EL (cell line): ENCODE measurements around the gene TNNT1.
"Not testable (repeated sequence)": the region's sequence is repeated elsewhere in the genome, so short reads cannot be mapped to it uniquely, and the experiment has no call there.

Source experiments
- DNase-seq: peaks from one replicate; pipeline ENCODE4 v3.0.0-alpha.2; 2016

Gene TNNT1, protein sequence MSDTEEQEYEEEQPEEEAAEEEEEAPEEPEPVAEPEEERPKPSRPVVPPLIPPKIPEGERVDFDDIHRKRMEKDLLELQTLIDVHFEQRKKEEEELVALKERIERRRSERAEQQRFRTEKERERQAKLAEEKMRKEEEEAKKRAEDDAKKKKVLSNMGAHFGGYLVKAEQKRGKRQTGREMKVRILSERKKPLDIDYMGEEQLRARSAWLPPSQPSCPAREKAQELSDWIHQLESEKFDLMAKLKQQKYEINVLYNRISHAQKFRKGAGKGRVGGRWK

DNA sequence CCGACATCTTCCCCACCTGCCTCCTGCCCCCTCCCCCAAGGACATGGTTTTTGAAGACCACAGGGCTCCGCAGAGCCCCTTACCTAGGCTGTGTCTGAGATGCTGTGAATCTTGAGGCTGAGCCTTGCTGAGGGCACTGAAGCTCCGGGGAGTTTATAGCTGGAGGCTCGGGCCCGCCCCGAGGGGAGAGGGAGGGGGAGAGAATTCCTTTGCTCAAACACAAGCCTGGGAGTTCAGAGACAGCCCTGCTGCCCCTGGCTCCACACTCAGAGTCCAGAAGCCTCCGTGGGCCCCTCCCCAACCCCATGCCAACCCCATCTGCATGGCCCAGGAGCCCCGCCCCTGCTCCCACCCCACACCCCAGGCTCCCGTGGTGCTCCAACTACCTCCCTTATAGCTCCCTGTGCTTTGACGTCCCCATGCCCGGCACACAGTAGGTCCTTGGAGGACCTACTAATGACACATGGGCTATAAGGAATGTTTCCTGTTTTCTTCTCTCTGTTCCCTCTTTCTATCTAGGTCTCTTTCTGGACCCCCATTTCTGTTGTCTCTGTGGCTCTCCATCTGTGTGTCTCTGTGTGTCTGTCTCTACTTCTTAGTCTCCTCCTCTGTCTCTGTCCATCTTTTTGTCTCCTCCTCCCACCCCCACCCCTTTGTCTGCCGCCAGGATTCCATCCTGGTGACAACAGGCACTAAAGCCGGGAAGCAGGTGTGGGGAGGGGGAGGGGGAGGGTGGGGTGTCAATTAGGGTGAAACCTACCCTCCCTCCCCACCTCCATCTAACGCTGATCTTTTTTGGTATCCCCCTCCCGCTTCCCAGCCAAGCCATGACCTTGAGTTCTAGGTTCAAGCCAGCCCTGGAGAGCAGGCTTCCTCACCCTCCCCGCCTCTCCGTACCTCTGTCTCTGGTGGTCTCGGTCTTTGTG, at the start of gene TNNT1:
Gene TNNT1, minus strand, starts transcription at position 129 of the 926 bp plus-strand sequence. CDS start 2,049 bp downstream, outside the sequence.
- DNase-seq = peak; percentile 50

DNA sequence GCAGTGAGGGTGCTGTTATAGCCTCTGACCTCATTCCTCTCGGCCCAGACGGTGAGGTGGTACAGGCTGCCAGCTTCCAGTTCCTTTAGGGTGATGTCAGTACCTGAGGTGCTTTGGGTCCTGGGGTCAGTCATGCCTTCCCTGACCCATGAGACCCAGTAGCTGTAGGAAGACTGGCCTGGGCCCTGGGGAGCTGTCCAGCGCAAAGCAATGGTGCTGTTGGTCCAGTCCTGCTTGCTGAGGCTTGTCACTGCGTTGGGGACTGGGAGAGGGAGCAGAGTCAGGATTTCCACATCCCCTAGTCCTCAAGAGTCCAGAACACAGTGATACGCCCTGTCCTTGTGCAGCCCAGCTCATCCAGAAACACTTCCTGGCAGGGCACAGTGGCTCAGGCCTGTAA, 49.6 kb upstream of the TNNT1 start:
- no peak for DNase-seq

DNA sequence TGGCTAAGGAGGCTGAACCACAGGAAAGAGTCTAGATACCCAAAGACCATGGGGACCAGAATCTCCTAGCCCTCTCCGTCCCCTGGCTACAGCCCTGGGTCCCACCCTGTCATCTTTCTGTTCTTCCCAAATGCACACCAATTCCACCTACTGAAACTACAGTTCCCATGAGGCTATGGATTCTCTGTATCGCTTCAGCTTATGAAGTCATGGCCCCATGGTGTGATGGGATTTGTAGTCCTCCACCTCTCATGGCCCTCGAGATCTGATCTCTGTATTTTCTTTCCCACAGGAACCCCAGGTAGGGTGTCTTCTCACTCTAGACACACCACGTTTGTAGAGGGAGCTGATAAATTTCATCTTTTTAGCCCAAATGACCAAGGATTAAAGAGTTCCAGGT, 48.5 kb upstream of the TNNT1 start:
- DNase-seq = peak; percentile 23

GRCh38 chr19:55196803-55197202, 47.8 kb upstream of the TNNT1 start:
- DNase-seq = peak; percentile 12

GRCh38 chr19:55193481-55193880, 44.5 kb upstream of the TNNT1 start:
- no peak for DNase-seq

- DNase-seq = peak; percentile 97
Measured at GRCh38 chr19:55189403-55189835, 40.4 kb upstream of the TNNT1 start.

GRCh38 chr19:55188625-55189024, 39.6 kb upstream of the TNNT1 start:
- DNase-seq = no peak

DNA sequence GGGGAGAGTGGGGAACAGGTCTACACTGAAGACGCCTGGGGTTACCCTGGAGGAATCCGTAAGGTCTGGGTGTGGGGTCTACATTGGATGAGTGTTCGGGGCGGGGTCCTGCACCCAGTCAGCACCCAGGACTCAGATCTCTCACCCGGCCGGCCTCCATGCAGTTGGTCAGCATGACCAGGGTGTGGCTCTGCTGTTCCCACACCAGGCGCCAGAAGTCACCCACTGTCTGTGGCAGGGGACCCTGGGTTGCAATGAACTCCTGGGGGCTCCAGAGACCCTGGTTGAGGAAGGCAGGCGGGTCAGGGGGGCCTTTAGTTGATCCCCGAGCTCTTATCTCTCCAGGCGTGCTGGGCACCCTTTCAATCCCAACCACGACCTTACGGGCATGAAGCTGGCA, 37.1 kb upstream of the TNNT1 start:
- DNase-seq = no peak

DNA sequence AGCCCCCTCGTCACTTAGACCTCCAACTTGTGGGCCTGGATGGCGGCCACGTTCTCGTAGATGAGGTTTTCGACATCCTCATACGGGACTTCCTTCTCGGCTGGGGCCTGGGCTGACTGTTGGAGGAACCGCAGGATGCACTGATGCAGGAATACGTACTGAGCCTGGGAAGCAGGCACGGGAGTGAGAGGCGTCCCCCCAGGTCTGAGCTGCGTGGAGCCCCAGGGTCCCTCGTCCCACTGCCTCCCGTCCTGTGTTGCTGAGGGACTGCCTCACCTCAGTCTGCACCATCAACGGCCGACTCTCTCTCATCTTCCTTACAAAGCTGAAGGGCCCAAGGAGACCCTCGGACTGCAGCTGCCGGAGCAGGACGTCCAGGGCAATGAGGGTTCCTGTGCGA, 32.7 kb upstream of the TNNT1 start:
- no peak for DNase-seq

DNA sequence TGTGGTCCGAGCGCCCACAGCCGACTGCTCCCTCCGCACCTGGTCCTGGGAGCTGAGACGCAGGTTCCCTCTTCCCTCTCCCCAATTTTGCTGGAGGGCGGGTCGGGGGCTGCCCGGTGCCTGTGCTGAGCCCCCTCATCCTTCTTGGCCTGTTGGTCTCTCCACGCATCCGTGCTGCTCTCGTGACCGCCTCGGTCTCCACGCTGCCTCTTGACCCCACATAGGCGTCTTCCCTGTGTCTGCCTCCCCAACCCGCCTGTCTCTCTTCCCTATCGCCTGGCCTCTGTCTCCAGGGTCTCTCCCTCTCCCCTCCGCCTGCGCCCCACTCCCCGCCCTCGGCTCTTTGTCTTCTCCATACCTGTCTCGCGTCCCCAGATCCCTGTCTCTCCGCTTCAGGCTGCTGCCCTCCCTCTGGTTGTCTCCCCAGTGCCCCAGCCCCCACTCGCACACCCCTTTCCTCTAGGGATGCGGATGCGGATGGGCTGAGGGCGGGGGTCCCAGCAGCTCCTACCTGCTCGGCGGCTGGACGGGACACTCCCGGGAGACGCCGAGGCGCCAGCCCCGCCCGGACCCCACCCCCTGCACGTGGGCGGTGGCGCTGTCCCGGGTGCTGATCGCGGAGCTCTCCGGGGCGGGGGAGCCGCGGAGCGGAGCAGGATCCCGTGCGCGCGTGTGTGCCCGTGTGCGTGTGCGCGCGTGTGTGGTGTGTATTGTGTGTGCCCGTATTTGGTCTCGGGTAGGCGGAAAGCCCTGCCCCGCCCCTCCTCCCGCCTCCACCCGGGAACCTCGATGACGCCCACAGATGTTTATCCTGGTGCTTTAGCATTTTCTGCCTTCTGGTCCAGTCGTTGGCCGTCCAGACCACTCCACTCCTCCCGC, 30.8 kb upstream of the TNNT1 start, which contains the start of gene SYT5:
Gene SYT5, minus strand, starts transcription at position 684 of the 879 bp plus-strand sequence. CDS start 1,248 bp downstream, outside the sequence.
- DNase-seq = peak; percentile 34

- peak; percentile 79 for DNase-seq
Measured at GRCh38 chr19:55178781-55179599, 30.0 kb upstream of the TNNT1 start.

DNA sequence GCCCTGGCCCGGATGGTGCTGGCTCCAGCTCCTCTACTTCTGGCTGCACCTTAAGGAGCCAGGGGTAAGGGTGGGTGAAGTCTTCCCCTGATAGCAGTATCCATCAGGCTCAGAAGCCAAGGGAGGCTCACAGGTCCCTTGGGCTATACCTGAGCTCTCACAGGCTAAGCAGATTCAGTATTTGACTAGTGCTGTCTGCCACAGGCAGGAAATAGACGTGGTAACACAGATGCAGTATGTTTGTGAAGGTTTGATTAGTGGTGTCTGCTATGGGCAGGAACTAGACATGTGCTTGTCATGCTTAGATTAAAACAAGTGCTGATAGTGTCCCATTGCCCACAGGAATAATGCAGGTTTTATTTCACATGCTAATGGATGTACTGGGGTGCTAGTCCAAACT, 27.1 kb upstream of the TNNT1 start:
- DNase-seq = peak; percentile 11

- DNase-seq = no peak
Measured at GRCh38 chr19:55175117-55175867, 26.3 kb upstream of the TNNT1 start.

- no peak for DNase-seq
Measured at GRCh38 chr19:55174425-55175116, 25.6 kb upstream of the TNNT1 start.

DNA sequence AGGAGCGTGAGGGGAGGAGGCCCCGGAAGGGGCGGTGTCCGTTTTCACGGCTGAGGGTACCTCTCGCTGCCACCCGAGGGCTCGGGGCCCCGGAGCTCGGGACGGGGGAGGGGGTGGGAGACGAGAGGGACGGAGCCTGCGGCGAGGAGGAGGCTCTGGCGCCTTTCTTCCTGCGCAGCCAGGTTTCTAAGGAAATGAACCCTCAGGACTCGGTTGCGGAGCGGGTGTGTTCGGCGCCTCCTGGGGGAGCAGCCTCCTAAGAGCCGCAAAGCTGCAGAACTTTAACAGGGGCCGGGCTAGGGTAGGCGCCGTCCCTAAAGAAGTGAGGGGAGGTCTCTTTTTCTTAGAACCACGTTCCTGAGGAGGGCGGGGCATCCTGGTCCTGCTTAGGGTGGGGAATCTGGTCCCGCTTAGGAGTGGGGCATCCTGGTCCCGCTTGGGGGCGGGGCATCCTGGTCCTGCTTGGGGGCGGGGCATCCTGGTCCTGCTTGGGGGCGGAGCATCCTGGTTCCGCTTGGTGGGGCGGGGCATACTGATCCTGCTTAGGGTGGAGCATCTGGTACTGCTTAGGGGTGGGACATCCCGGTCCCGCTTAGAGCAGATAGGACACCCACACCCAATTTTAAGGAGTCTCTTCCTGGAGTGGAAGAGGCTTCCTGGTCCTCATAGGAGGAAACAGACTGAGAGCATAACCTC, 24.9 kb upstream of the TNNT1 start:
- peak; percentile 90 for DNase-seq

GRCh38 chr19:55173186-55173713, 24.2 kb upstream of the TNNT1 start:
- no peak for DNase-seq

GRCh38 chr19:55172741-55173140, 23.7 kb upstream of the TNNT1 start:
- DNase-seq = peak; percentile 75

- not testable (repeated sequence) for DNase-seq
Measured at GRCh38 chr19:55172318-55172717, 23.3 kb upstream of the TNNT1 start.

DNA sequence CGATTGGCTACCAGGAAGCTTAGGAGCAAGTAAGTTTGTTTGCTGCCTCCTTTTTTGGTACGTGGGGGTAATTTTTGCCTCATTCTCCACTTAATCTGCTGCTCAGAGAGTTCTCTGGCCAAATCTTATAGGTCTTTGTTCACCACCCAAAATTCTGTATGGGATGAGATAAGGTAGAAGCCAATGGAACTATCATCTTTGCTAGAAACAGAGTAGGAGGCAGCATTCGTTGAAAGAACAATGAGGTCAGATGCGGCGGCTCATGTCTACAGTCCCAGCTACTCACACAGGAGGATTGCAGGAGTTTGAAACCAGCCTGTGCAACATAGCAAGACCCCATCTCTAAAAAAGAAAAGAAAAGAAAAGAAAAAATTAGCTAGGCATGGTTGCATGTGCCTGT, 22.4 kb upstream of the TNNT1 start:
- DNase-seq = no peak

DNA sequence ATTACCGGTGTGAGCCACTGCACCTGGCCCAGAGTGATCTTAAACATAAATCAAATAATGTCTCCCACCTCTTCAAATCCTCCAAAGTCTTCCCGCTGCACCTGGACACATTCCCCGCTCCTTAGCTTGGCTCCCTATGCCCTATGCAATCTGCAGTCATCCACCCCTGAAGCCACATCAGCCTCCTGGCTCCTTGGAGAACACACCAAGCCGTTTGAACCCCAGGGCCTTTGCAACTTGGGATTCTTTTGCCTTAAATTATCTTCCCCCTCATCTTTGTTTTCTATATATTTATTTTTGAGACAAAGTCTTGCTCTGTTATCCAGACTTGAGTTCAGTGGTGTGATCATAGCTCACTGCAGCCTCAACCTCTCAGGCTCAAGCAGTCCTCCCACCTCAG, 20.1 kb upstream of the TNNT1 start:
- DNase-seq = no peak
